ENCODE measurements around the gene ABHD13.

- no peak for TF ChIP-seq EZH2 (IDR thresholded peaks at IDR 0.05; ENCODE audit: insufficient read depth, poor library complexity, severe bottlenecking)
- TF ChIP-seq EZH2phosphoT487 (IDR thresholded peaks at IDR 0.05; ENCODE audit: insufficient read depth, low read depth): no peak
These were observed 7.2 kb downstream of the ABHD13 start for GRCh38 chr13:108225440-108225839.

Measured in GM23248 (cell line).